HG03565 (cell line): ENCODE measurements around the gene CDH2.

Experiments used
- ATAC-seq: cut with Tn5 transposase; IDR thresholded peaks from one replicate; pipeline ENCODE4 v1.9.1; 2021; ENCODE audit warnings: mild to moderate bottlenecking, moderate library complexity; ENCODE audit not compliant: unreplicated experiment

CDH2 gene

DNA sequence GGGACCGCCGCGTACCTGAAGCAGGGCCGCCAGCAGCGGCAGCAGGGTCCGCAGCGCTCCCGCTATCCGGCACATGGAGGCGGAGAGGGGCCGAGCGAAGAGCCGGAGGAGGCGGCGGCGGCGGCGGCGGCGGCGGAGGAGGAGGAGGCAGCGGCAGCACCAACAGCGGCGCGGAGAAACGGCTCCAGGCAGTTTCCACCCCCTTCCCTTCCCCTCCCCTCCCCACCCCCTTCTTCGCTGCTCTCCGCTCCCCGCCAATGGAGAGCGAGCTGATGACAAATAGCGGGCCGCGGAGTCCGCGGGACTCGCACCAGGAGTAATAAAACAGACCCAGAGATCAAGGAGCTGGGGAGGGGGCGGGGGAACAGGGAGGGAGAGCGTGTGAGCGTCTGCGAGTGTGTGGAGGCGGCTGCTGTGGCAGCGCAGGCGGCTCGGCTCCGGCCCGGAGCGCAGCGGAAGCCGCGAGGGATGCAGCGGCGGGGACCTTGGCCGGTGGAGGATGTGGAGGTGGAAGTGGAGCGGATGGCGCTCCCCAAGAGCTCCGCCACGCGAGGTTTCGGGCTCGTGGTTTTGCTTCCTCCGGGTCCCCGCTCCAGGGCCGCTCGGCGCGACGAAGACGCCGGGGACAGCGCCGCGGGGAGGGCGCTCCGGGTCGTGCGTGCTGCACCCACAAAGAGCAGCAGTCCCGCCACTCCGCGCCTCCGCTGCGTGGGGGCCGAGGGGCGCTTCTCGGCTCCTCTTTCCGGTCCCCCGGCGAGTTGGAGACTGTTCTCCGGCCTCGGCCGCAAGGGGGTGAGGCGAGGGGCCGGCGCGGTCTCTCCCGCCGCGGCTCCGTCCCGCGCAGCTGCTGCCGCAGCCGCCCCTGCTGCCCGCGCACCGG, at the start of gene CDH2:
CDH2 (minus strand) TSS at position 183 of the 880 bp plus-strand sequence; CDS start at position 75, 108 bp downstream.
- ATAC-seq: no peak

DNA sequence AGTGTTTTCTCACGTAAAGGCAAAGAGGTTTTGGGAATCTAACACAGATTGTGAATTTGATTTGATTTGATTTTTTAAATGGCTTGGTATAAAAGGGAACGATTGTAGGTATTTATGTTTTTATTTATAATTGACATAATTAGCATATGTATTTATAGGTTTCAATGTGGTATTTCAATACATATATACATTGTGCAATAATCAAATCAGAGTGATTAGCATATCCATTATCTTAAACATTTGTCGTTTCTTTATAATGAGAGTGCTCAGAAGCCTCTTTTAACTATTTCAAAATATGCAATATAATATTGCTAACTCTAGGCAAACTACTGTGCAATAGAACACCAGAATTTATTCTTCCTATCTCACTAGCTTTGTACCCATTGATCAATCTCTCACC, 35.1 kb upstream of the CDH2 start:
- ATAC-seq: no peak

DNA sequence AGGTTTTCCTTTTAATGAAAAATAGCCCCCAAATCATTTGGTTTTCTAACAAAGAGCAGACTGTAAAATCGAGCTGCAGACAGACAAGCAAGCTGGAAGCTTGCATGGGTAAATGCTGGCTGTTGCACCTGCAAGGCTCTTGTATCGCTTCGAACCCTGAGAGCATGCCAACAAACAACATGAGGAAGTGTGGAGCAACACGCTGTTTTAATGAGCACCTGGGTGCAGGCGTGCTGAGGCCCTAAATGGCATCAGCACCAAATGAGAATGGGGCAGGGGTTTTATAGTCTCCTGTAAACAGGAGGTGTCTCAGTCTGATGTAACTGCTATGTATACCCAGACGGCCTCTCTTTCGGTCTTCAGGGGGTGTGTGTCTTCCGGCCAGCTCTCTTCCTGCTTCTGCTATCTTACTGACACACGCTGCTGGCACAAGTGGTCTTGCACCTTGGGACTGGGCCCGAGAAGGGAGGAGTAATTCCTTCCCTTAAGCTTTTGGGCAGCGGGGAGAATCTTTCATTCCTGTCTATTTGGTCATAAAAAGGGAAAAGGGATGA, 31.9 kb upstream of the CDH2 start:
- no peak for ATAC-seq

DNA sequence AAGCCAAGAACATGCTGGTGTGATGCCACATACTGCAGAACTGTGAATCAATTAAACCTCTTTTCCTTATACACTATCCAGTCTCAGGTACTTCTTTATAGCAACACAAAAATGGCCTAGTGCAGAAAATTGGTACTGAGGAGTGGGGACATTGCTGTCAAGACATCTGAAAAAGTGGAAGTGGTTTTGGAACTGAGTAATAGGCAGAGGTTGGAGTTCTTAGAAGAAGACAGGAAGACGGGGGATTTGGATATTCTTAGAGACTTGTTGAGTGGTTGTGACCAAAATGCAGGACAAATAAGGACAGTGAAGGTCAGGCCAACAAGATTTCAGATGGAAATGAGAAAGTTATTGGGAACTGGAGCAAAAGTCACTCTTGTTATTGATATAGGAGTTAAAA, 31.3 kb upstream of the CDH2 start:
- no peak for ATAC-seq

DNA sequence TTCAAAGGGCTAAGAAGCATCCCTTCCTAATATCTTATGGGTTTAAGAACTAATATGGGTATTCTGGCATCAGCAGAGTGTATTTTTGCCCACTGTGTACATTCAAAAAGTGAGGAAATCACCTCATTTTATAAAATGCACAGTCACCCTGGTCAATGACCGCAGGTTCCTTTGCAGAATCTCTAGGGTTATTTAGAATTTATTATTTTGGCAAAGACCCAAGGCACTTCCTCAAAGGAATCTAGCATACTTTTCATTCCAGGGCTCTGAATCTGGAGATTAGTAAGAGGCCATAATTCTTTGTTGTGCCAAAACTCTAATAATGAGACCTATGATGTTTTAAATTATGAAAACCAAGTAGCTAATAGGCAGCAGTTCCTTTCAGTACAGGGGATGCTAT, 27.2 kb upstream of the CDH2 start:
- ATAC-seq: no peak

DNA sequence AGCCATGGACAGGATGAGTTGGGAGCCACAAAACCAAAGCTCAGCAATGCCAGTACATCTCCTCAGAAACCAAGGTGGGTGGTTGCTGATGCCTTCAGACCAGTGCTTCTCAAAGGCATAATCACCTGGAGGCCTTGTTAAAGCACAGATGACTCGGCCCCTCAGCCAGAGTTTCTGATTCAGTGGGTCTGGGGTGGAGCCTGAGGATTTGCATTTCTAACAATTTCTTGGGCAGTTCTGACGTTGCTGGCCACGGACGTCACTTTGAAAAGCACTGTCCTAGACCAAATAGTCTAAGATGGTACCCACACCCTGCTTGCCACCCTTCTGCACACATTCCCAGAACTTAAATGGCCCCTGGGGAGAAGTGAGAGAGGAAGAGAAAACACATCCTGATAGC, 24.1 kb upstream of the CDH2 start:
- ATAC-seq: no peak

DNA sequence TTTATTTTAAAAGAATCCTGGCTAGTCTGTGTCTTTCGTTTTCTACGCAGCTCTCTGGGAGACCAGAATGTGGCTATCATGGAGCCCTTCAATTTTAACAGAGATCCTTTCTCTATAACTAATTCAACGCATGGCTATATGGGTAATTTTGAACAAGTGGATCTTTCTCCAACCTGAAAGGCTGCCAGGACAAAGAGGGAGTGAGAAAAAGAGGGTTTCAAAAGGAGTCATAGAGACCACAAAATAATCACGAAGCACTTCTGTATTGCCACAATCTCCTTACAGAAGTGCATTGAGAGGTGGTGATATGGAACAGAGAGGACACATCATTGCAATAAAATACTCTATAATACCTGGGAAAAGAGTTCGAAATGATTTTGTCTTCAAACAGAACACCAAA, 21.7 kb upstream of the CDH2 start:
- ATAC-seq: no peak

DNA sequence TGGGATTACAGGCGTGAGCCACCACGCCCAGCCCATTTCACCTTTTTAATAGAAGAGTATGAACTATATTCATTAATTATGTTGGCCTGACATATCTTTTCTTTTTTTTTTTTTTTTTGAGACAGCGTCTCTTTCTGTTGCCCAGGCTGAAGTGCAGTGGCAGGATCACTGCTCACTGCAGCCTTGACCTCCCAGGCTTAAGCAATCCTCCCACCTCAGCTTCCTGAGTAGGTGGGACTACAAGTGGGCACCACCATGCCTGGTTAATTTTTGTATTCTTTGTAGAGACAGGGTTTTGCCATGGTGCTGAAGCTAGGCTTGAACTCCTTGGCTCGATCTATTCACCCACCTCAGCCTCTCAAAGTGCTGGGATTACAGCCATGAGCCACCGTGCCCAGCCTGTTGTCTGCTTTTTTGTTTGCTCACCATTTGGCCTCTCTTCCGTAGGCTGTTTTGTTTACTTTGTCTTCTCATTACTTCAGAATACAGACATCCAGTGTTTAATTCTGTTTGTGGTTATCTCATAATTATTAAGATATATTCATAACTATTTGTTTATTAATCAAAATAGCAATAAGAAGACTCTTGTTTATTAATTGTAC, 16.3 kb upstream of the CDH2 start:
- no peak for ATAC-seq

DNA sequence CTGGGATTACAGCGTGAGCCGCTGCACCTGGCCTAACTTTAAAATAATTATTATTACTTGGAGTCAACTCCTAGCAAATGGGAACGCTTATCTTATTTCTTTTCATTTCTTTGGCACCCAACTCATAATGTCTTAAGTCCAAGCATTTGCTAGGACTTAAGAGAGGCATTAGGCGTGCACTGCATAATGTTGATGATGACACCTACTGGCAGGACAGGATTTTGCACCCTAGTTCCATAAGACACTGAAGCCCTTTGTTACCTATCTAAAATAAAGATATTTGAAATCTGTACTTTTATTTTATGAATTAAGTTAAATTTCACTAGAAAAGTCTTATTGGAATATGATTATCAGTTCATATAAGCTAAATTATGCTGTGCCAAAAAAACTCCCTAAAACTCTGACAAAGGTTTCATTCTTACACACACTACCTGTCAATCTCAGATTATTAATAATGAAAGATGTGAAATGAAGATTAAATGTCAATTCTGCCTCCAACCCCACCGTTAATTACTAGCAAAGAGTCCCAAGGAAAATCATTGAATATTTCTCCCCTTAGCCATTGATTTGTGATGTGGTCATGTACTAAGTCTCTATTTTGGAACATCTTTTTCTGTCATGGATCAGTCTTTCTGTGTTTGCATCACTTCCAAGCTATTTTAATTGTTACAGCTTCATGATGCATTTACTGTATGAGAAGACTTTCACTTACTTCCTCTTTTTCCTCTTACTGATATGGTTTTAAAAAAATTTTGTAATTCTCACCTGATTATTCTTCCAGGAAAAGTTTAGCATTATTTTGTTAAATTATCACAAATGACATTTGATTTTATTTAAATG, 12.7 kb upstream of the CDH2 start:
- peak; percentile 86 for ATAC-seq

DNA sequence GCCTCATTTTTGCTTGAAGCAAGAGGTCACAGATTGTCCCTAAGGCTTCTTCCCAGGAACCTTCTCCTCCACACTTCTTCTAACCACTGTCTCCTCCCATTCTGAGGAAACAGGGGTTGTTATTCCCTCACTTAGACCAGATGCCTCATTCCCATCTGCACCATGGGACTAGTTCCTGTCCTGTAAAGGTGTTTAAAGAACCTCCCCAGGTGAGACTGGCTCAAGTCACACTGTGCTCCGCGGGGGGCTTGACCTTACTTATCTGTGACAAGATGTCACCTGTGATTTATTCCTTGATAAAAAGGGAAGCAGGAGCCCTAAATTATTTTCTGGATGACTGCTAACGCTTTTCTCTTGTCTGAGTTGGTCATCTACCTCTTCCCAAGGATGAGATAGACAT, 8.2 kb upstream of the CDH2 start:
- no peak for ATAC-seq

DNA sequence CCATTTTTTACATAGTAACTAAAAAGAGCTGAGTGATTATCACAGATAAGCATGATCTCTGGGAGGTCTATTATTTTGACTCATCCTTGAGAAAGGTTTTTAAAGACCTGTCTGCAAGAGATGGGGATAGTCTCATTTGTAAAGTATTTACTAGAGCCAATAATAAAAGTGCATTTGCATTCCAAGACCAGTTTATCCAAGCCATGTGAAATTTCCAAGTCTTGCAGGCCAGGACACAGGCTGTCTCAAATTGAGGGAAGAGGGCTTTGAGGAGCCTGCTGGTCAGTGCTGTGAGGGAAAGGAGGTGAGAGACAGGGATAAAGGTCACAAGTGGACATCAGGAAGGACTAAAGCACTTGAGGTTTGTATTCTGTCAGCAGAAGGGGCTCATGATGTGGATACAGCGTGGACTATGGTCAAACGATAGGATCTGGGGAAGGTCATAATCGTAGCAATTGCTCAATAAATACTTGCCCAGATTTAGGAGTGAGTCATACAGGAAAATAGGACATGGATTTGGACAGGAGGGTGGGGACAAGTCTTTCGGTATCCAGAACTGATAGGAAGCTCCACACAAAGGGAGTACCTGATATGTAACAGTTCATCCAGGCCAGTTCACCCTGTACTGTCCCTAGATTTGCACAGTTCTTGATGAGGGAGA, 6.6 kb upstream of the CDH2 start:
- ATAC-seq: no peak

DNA sequence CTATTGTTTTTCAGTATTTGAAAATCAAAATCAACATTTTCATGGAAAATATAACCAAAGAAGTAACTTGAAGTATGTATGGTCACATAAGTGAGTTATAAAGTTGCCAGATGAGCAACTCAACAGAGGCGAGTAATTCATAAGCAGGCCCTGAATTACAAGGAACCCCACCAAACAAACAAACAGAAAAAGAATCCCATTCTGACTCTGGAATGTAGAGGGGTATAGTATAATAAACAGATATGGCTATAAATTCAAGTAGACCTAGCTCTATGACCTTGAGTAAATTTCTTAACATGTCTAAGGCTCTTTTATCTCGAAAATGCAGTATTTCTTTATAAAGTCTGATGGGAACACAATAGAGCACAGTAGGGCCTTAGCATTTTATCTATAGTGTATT, 4.7 kb upstream of the CDH2 start:
- ATAC-seq: no peak

DNA sequence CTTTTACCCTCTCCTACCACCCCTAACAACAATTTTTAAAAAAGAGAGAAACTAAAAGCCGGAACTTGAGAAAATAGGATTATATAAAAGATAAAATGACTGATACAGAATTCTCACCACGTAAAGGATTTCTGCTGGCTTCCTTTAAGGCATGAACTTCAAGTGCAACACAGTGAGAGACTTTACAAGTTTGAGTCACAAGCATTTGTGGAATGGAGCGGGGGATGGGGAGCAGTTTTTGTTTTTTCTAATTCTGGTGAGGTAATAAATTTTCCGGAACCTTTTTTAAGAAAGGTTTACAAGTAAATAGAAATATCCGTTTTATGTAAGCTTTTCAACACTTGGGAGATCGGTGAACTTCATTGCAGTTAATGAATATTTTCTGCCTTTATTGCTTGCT, 1.8 kb upstream of the CDH2 start:
- ATAC-seq: no peak

DNA sequence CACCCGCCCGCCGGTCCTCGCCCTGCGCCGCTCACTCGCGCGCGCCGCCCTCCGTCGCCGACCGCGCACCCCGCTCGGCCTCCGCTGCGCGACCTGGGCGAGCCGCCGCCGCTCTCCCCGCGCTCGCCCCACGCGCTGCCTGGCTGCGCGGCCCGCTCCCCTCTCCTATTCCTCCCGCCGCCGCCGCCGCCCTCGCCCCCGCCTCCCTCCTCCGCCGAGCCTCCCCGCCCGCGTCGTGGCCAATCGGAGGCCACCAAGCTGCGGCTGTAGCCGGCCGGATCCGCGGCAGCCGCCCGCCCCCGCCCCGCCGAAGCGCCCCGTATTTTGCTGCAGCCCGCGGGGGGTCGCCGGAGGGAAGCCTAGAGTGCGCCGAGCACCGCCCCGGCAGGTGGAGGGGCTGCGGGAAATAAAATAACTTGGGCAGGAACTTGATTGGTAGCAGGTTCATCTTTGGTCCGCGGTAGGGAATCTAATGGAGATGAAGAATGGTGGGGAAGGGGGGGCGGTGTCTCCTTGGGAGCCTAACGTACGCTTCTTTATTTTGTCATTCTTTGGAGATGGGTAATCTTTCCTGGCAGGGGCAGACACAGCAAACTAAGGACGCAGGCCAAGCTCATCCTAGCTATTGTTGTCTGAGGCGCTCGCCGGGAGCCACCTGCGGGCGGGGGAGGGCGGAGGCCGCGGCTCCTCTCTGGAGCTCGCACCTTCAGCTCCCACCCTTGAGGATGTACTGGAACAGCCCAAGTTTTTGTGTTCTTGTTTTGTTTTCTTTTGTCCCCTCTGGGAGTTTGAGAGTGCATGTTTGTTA, 1.1 kb upstream of the CDH2 start:
- no peak for ATAC-seq

DNA sequence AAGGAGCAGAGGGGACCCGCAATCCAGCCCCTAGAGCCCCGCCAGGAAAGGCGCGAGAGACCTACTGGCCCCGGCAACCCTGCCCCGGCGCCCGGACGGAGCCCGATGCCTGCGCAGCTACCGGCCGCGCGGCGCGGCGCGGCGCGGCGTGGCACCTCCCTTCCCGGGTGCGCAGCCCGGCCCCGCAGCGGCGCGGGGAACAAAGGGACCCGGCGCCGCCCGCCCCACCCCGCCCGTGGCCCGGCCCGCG, 307 bp downstream of the CDH2 start:
- no peak for ATAC-seq

DNA sequence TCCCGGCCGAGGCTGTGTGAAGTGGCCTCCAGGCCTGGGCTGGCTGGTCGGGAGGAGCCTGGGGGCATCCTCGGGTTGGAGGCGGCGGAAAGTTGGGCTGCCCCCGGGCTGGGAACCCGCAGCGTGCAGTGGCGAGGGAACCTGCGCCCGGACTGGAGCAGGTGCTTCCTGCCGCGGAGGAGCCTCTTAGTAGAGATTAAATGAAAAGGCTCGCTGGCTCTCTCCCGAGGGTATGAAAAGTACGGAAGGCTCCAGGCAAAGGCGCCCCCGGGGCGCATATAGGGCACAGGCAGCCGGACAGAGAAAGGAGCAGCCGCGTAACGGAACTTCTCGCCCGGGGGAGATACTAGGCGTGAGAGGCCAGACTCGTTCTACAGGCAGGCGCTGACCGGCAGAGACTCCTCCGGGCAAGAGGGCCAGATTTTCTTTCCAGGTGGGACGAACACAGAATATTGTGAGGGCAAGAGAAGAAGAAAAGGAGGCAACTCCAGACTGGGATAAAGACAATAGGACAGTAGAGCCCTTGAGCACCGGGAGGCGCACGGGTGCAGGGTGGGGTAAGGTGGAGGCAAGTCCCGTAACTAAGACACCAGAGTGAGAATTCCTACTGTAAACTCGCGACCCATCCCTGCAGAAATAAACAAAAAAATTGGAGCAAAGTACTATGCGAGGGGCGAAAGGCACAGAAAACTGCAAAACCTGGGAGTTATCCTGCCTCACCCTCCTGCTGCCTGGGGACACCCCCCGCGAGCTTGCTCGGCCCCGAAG, 816 bp downstream of the CDH2 start:
- ATAC-seq: no peak

DNA sequence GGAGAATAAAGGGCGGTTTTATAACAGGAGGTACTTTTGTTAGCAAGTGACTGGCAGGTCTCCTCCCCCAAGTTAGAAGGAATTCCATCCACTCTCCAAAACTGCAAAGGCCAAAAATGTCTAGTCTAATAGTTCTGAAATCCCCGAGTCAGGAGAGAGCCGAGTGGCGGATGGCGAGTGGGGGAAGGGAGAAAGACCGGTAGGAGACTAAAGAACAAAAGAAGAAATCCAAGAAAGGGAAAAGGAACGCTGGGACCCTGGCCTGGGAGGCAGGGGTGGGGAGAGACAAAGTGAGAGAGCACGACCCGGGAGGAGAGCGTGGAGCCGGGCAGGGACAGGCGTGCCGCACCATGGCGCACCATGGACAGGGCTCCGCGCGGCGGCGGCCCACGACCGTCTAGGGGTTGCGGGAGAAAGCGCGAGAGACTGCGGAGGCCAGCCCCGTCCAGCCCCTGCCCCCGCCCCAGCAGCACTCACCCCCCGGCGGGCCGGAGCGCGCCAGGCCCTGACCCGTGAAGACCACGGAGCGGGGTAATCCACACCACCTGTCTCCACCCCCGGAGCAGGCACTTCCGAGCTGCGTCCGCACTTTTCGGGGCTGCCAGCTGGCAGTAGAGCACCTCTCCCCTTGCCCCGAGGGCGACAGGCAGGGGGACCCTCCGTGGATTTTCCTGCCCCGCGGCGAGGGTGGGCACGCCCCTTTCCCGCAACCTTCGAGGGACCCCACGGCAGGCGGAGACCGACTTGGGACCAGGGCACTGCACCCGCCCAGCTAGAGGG, 1.6 kb downstream of the CDH2 start:
- ATAC-seq: no peak

DNA sequence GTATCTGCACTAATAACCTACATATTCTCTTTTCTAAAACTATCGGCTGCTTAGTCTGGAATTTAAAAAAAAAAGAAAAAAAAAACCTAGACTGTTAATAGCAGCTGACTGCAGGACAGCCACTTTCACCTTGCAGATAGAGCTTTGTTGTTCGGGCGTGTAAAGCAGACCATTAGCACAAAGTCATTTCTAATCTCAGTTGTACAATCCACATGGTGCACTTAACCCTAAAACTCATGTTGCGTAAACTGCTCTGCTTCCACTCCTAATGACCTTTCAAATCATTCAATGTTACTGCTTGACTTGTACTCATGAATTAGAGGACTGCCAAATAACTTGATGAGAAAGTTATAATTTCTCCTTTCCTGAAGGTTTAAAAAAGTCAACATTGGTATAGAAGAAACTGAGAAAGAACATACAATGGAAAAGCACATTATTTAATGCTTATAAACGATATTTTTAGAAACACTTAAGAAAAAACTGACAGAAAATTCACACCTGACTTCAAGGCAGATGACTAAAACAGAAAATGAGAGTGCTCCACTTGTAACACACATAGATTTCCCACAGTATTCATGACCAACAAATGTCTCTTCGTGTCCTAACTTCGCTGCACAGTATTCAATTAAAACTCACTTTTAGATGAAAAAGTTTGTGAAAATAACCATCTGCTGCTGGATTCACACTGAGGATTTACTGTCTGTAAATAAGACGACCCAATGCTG, 2.6 kb downstream of the CDH2 start:
- no peak for ATAC-seq
